ENCODE data around the gene RBM12. TPM values are rescaled to one million over a fixed set of nuclear protein-coding genes. Genes with fewer than 3 reads are reported as not detected.

RBM12 gene
- total and polyA plus RNA-seq, 2 experiments from 2014 or later, result 18.5 to 36.0 TPM

GRCh38 chr20:35629427-35630145 is 35.1 kb downstream of the RBM12 start:
- H4K20me1 ChIP-seq (ENCODE audit: insufficient read depth), result no peaks in the 10 kb centered on the region
- H3K79me2 ChIP-seq (ENCODE audit: insufficient read depth), result peaks cover 26% of the 10 kb centered on the region
- no peaks in the 10 kb centered on the region for H3K9me3 ChIP-seq (ENCODE audit: low read depth)
- no peak overlapping the region for H3K27ac ChIP-seq
- H3K9ac ChIP-seq, result no peak overlapping the region
- no peak overlapping the region for H3K4me3 ChIP-seq
- H3K27me3 ChIP-seq (replicated peaks; ENCODE audit: insufficient read depth), result no peaks in the 10 kb centered on the region
- H3K36me3 ChIP-seq (ENCODE audit: low read depth), result peaks cover 28% of the 10 kb centered on the region; the same call in 1 of the 2 replicates
- H3F3A ChIP-seq (ENCODE audit: insufficient read depth), result peaks cover 10% of the 10 kb centered on the region; the same call in 1 of the 2 replicates
- H2AFZ ChIP-seq, result no peak overlapping the region
- TF ChIP-seq EZH2 (IDR thresholded peaks at IDR 0.05; ENCODE audit: insufficient read depth, poor library complexity, severe bottlenecking) (no peak), EZH2phosphoT487 (IDR thresholded peaks at IDR 0.05; ENCODE audit: insufficient read depth, low read depth) (no peak)
- no peak overlapping the region for H3K4me2 ChIP-seq (ENCODE audit: unreplicated experiment)
- H3K9me2 ChIP-seq (ENCODE audit: insufficient read depth), result no peaks in the 10 kb centered on the region
- 97% methylated on average over 12 of the region's 12 CpGs for WGBS, 2 experiments (ENCODE audit: low coverage in 1 of 2, low lambda C conversion rate in 2 of 2, missing lambda C conversion rate in 2 of 2)
- in situ Hi-C loops (cut with MboI), result no loop called here
- H3K4me1 ChIP-seq (ENCODE audit: insufficient read depth), result no peaks in the 10 kb centered on the region
- DNase-seq, result no peak

- Histone ChIP-seq H3K27ac (no peak overlapping the region), H3K9me3 (ENCODE audit: low read depth) (no peaks in the 10 kb centered on the region), H3K79me2 (ENCODE audit: insufficient read depth) (peaks cover 1% of the 10 kb centered on the region), H3K9me2 (ENCODE audit: insufficient read depth) (no peaks in the 10 kb centered on the region), H3K27me3 (replicated peaks; ENCODE audit: insufficient read depth) (no peaks in the 10 kb centered on the region), H4K20me1 (ENCODE audit: insufficient read depth) (no peaks in the 10 kb centered on the region), H3K4me2 (ENCODE audit: unreplicated experiment) (no peak overlapping the region), H3K4me1 (ENCODE audit: insufficient read depth) (no peaks in the 10 kb centered on the region), H3K36me3 (ENCODE audit: low read depth) (peaks cover 28% of the 10 kb centered on the region; the same call in 1 of the 2 replicates), H2AFZ (no peak overlapping the region), H3K4me3 (no peak overlapping the region), H3F3A (ENCODE audit: insufficient read depth) (peaks cover 11% of the 10 kb centered on the region), H3K9ac (no peak overlapping the region)
- in situ Hi-C loops (cut with MboI), result no loop called here
- DNase-seq, result no peak
- no peak for TF ChIP-seq EZH2phosphoT487 (IDR thresholded peaks at IDR 0.05; ENCODE audit: insufficient read depth, low read depth)
- WGBS, 2 experiments (ENCODE audit: low coverage in 1 of 2, low lambda C conversion rate in 2 of 2, missing lambda C conversion rate in 2 of 2), result 95 to 96% methylated on average over 7 to 8 of the region's 8 CpGs
Measured at GRCh38 chr20:35627121-35627520, 37.6 kb downstream of the RBM12 start.

- no peak overlapping the region for H2AFZ ChIP-seq
- no peaks in the 10 kb centered on the region for H3K9me2 ChIP-seq (ENCODE audit: insufficient read depth)
- no peak overlapping the region for H3K4me2 ChIP-seq (ENCODE audit: unreplicated experiment)
- in situ Hi-C loops (cut with MboI), result no loop called here
- no peaks in the 10 kb centered on the region for H3K27me3 ChIP-seq (replicated peaks; ENCODE audit: insufficient read depth)
- H3K4me1 ChIP-seq (ENCODE audit: insufficient read depth), result no peaks in the 10 kb centered on the region
- H3K79me2 ChIP-seq (ENCODE audit: insufficient read depth), result no peaks in the 10 kb centered on the region; the same call in 1 of the 2 replicates
- H3K9me3 ChIP-seq (ENCODE audit: low read depth), result no peaks in the 10 kb centered on the region
- H3F3A ChIP-seq (ENCODE audit: insufficient read depth), result peaks cover 17% of the 10 kb centered on the region
- TF ChIP-seq EZH2phosphoT487 (IDR thresholded peaks at IDR 0.05; ENCODE audit: insufficient read depth, low read depth) (no peak), EZH2 (IDR thresholded peaks at IDR 0.05; ENCODE audit: insufficient read depth, poor library complexity, severe bottlenecking) (no peak)
- H3K4me3 ChIP-seq, result no peak overlapping the region
- H3K36me3 ChIP-seq (ENCODE audit: low read depth), result peaks cover 28% of the 10 kb centered on the region; the same call in 1 of the 2 replicates
- no peak overlapping the region for H3K9ac ChIP-seq
- H3K27ac ChIP-seq, result no peak overlapping the region
- WGBS, 2 experiments (ENCODE audit: low coverage in 1 of 2, low lambda C conversion rate in 2 of 2, missing lambda C conversion rate in 2 of 2), result 93 to 96% methylated on average over 13 of the region's 13 CpGs
- DNase-seq, result no peak
- H4K20me1 ChIP-seq (ENCODE audit: insufficient read depth), result no peaks in the 10 kb centered on the region
Measured at GRCh38 chr20:35626386-35627001, 38.2 kb downstream of the RBM12 start.

- WGBS, 2 experiments (ENCODE audit: low coverage in 1 of 2, low lambda C conversion rate in 2 of 2, missing lambda C conversion rate in 2 of 2), result 98% methylated on average over 5 to 6 of the region's 6 CpGs
Measured at GRCh38 chr20:35625584-35626385, 38.9 kb downstream of the RBM12 start.

More at GRCh38 chr20:35625584-35626385, 38.9 kb downstream of the RBM12 start:
- H3F3A ChIP-seq (ENCODE audit: insufficient read depth), result peaks cover 20% of the 10 kb centered on the region
- no peak overlapping the region for H3K4me3 ChIP-seq
- peaks cover 28% of the 10 kb centered on the region; the same call in 1 of the 2 replicates for H3K36me3 ChIP-seq (ENCODE audit: low read depth)
- no peaks in the 10 kb centered on the region for H3K4me1 ChIP-seq (ENCODE audit: insufficient read depth)
- no peaks in the 10 kb centered on the region for H3K9me3 ChIP-seq (ENCODE audit: low read depth)
- in situ Hi-C loops (cut with MboI), result no loop called here
- no peaks in the 10 kb centered on the region for H4K20me1 ChIP-seq (ENCODE audit: insufficient read depth)
- no peak overlapping the region for H3K4me2 ChIP-seq (ENCODE audit: unreplicated experiment)
- no peak overlapping the region for H3K27ac ChIP-seq
- no peak overlapping the region for H2AFZ ChIP-seq
- H3K27me3 ChIP-seq (replicated peaks; ENCODE audit: insufficient read depth), result no peaks in the 10 kb centered on the region
- H3K9ac ChIP-seq, result no peak overlapping the region
- no peak for DNase-seq
- no peak for TF ChIP-seq EZH2phosphoT487 (IDR thresholded peaks at IDR 0.05; ENCODE audit: insufficient read depth, low read depth)
- TF ChIP-seq EZH2 (IDR thresholded peaks at IDR 0.05; ENCODE audit: insufficient read depth, poor library complexity, severe bottlenecking), result no peak
- no peaks in the 10 kb centered on the region for H3K79me2 ChIP-seq (ENCODE audit: insufficient read depth)
- H3K9me2 ChIP-seq (ENCODE audit: insufficient read depth), result no peaks in the 10 kb centered on the region
